HCT116 (cell line): ENCODE measurements around the gene RNF166.

Experiments used
- CEBPB ChIP-seq: IDR thresholded peaks from 2 replicates; pipeline ENCODE4 v1.6.1; 2012; ENCODE audit warnings: low read depth
- EGR1 ChIP-seq: IDR thresholded peaks from 2 replicates; pipeline ENCODE4 v1.6.1; 2012; ENCODE audit warnings: low read depth
- EZH2 ChIP-seq: fragments of 200-600 bp; sonication (generic); IDR thresholded peaks from 2 replicates; pipeline ENCODE4 v1.6.1; 2017; ENCODE audit warnings: antibody characterized with exemption, mixed run types
- POLR2A ChIP-seq: IDR thresholded peaks from 2 replicates; pipeline ENCODE4 v1.7.0; 2011; ENCODE audit warnings: borderline replicate concordance; ENCODE audit not compliant: insufficient read depth, insufficient read length; ENCODE audit errors: extremely low read depth
- POLR2AphosphoS5 ChIP-seq: IDR thresholded peaks from 2 replicates; pipeline ENCODE4 v1.6.1; 2011; ENCODE audit warnings: mild to moderate bottlenecking, low read depth, low read length, moderate library complexity
- RAD21 ChIP-seq: IDR thresholded peaks from 2 replicates; pipeline ENCODE4 v1.6.1; 2012; ENCODE audit warnings: low read depth, mild to moderate bottlenecking
- SIN3A ChIP-seq: IDR thresholded peaks from 2 replicates; pipeline ENCODE4 v1.6.1; 2012; ENCODE audit warnings: low read depth
- SRF ChIP-seq: IDR thresholded peaks from 2 replicates; pipeline ENCODE4 v1.6.1; 2012; ENCODE audit warnings: low read depth
- YY1 ChIP-seq: IDR thresholded peaks from 2 replicates; pipeline ENCODE4 v1.6.1; 2011; ENCODE audit warnings: low read length, low read depth, moderate library complexity, mild to moderate bottlenecking; ENCODE audit not compliant: insufficient replicate concordance; ENCODE audit errors: extremely low read depth
- ZFX ChIP-seq: fragments of 450-650 bp; IDR thresholded peaks from 2 replicates; pipeline ENCODE4 v1.6.1; 2017
- ZNF274 ChIP-seq: fragments of 200-500 bp; sonication (Bioruptor generic); IDR thresholded peaks from 2 replicates; pipeline ENCODE4 v1.6.1; 2014; ENCODE audit warnings: mild to moderate bottlenecking, low read depth, low read length, inconsistent platforms
- TF ChIP-seq, protein P1 (sequence below): IDR thresholded peaks from 2 replicates; pipeline ENCODE4 v1.6.1; 2012; ENCODE audit warnings: low read depth
- TF ChIP-seq, protein P2 (sequence below), 3 experiments: fragments of 200-600 bp in 1 of 3; sonication (generic) in 1 of 3; IDR thresholded peaks in 2 of 3; conservative IDR thresholded peaks in 1 of 3; 2 replicates each; pipeline ENCODE4 v1.5.1; 2012 to 2017; ENCODE audit warnings: low read depth in 2 of 3, low read length in 2 of 3, antibody characterized with exemption in 1 of 3, borderline replicate concordance in 1 of 3, control low read depth in 1 of 3, mild to moderate bottlenecking in 1 of 3, mixed read lengths in 1 of 3, mixed run types in 1 of 3, moderate library complexity in 1 of 3; ENCODE audit not compliant: insufficient read depth in 1 of 3
- TF ChIP-seq, protein P3 (sequence below): IDR thresholded peaks from 2 replicates; pipeline ENCODE4 v1.6.1; 2011; ENCODE audit warnings: mild to moderate bottlenecking, low read length, moderate library complexity; ENCODE audit not compliant: insufficient replicate concordance; ENCODE audit errors: extremely low read depth

DNA sequence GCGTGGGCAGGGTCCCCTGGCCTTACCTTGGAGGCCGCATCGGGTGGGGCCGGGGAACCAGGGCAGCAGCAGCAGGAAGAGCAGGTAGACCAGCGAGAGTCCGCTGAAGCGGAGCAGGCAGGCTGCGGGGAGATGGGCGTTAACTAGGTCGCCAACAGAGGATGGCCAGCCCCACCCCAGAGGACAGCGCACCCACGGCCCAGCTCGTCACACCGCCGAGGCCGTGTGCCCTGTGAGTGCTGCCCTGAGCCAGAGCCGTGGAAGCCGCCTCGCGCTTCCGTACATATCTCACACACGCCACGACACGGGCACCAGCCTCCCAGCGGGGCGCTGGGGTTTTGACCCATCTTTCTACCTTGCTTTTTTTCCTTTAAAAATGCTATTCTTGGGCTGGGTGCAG, 43.1 kb upstream of the RNF166 start:
- TF ChIP-seq, protein P1, sequence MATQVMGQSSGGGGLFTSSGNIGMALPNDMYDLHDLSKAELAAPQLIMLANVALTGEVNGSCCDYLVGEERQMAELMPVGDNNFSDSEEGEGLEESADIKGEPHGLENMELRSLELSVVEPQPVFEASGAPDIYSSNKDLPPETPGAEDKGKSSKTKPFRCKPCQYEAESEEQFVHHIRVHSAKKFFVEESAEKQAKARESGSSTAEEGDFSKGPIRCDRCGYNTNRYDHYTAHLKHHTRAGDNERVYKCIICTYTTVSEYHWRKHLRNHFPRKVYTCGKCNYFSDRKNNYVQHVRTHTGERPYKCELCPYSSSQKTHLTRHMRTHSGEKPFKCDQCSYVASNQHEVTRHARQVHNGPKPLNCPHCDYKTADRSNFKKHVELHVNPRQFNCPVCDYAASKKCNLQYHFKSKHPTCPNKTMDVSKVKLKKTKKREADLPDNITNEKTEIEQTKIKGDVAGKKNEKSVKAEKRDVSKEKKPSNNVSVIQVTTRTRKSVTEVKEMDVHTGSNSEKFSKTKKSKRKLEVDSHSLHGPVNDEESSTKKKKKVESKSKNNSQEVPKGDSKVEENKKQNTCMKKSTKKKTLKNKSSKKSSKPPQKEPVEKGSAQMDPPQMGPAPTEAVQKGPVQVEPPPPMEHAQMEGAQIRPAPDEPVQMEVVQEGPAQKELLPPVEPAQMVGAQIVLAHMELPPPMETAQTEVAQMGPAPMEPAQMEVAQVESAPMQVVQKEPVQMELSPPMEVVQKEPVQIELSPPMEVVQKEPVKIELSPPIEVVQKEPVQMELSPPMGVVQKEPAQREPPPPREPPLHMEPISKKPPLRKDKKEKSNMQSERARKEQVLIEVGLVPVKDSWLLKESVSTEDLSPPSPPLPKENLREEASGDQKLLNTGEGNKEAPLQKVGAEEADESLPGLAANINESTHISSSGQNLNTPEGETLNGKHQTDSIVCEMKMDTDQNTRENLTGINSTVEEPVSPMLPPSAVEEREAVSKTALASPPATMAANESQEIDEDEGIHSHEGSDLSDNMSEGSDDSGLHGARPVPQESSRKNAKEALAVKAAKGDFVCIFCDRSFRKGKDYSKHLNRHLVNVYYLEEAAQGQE: no peak
- TF ChIP-seq POLR2A: no peak
- TF ChIP-seq, protein P2, sequence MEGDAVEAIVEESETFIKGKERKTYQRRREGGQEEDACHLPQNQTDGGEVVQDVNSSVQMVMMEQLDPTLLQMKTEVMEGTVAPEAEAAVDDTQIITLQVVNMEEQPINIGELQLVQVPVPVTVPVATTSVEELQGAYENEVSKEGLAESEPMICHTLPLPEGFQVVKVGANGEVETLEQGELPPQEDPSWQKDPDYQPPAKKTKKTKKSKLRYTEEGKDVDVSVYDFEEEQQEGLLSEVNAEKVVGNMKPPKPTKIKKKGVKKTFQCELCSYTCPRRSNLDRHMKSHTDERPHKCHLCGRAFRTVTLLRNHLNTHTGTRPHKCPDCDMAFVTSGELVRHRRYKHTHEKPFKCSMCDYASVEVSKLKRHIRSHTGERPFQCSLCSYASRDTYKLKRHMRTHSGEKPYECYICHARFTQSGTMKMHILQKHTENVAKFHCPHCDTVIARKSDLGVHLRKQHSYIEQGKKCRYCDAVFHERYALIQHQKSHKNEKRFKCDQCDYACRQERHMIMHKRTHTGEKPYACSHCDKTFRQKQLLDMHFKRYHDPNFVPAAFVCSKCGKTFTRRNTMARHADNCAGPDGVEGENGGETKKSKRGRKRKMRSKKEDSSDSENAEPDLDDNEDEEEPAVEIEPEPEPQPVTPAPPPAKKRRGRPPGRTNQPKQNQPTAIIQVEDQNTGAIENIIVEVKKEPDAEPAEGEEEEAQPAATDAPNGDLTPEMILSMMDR (IDR thresholded peaks at IDR 0.05 in 2 of 3, conservative IDR thresholded peaks at IDR 0.05 in 1 of 3; ENCODE audit: borderline replicate concordance in 1 of 3, insufficient read depth in 1 of 3, low read depth in 2 of 3, low read length in 2 of 3): no peak
- TF ChIP-seq SIN3A: no peak
- no peak for TF ChIP-seq EZH2
- no peak for TF ChIP-seq SRF
- TF ChIP-seq RAD21: no peak
- no peak for TF ChIP-seq CEBPB
- no peak for TF ChIP-seq POLR2AphosphoS5
- no peak for TF ChIP-seq ZFX
- no peak for TF ChIP-seq ZNF274
- TF ChIP-seq, protein P3, sequence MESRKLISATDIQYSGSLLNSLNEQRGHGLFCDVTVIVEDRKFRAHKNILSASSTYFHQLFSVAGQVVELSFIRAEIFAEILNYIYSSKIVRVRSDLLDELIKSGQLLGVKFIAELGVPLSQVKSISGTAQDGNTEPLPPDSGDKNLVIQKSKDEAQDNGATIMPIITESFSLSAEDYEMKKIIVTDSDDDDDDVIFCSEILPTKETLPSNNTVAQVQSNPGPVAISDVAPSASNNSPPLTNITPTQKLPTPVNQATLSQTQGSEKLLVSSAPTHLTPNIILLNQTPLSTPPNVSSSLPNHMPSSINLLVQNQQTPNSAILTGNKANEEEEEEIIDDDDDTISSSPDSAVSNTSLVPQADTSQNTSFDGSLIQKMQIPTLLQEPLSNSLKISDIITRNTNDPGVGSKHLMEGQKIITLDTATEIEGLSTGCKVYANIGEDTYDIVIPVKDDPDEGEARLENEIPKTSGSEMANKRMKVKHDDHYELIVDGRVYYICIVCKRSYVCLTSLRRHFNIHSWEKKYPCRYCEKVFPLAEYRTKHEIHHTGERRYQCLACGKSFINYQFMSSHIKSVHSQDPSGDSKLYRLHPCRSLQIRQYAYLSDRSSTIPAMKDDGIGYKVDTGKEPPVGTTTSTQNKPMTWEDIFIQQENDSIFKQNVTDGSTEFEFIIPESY: no peak
- no peak for TF ChIP-seq EGR1
- TF ChIP-seq YY1: no peak
